ENCODE measurements around the gene HDAC7. TPM values are rescaled to one million over a fixed set of nuclear protein-coding genes. Genes with fewer than 3 reads are reported as not detected.

HDAC7 gene
- total and polyA plus RNA-seq, 8 donors: 22.8 to 313 (median 46.8) TPM

DNA sequence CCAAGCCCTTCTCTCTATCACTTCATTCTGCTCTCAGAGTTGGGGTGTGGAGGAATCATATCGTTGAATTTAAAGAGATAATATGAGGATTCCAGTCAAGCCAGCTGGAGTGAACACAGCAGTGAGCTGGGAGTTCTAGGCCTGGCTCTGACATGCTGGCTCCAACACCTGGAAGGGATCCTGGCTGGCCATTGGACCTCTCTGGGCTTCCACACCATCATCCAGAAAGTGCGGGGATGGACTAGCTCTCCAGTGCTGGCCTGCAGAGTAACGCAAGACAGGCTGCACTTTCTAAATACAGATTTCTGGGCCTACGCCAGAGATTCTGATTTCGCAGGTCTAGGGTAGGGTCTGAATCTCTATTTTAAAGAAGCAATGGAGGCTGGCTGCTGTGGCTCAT, 34.8 kb upstream of the HDAC7 start:
- WGBS, 5 donors: 93 to 97% (median 94%) methylated on average over 5 of the region's 5 CpGs
- intact Hi-C loops (cut with DNase I; ENCODE audit: low total_unique reads): no loop called here
- H3K27ac ChIP-seq: no peak overlapping the region
- peaks cover 0 to 5% (median 0%) of the 10 kb centered on the region in 4 donors for H3K4me1 ChIP-seq
- no peak for DNase-seq
- no peaks in the 10 kb centered on the region for H3K27me3 ChIP-seq
- no peak overlapping the region for H3K4me3 ChIP-seq
- no peak for TF ChIP-seq POLR2A (IDR thresholded peaks at IDR 0.05)
- TF ChIP-seq POLR2AphosphoS5 (IDR thresholded peaks at IDR 0.05): no peak
- TF ChIP-seq EP300 (IDR thresholded peaks at IDR 0.05): no peak
- TF ChIP-seq CTCF (IDR thresholded peaks at IDR 0.05): no peak
- no peaks in the 10 kb centered on the region for H3K9me3 ChIP-seq
- H3K36me3 ChIP-seq: peaks cover 0 to 51% (median 17%) of the 10 kb centered on the region in 4 donors

DNA sequence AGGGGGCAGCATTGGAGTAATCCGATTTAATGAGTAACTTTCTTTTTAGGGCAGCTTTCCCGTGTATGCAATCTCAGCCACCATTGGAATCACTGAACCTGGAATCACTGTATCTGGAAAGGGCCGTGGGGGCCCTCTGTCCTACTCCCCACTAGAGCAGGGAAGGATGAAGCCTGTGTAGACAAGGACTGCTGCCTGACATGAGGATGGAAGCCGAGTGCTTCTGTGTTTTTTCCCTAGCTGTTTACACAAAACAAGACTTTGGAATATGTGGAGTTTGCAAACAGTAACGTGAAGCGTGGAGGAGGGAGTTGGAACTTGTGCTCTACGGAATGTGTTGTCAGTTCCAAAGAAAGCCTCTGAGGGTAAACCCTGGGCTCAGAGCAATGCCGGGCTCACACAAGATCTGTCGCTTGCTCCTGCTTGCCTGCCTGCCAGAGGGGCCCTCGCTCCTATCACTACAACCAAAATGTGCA, 32.4 kb upstream of the HDAC7 start:
- Histone ChIP-seq H3K27ac (no peak overlapping the region), H3K9me3 (no peaks in the 10 kb centered on the region), H3K4me1 (peaks cover 0 to 5% (median 0%) of the 10 kb centered on the region in 4 donors), H3K27me3 (no peaks in the 10 kb centered on the region), H3K4me3 (no peak overlapping the region), H3K36me3 (peaks cover 0 to 49% (median 15%) of the 10 kb centered on the region in 4 donors)
- 66 to 72% (median 69%) methylated on average over 10 of the region's 10 CpGs for WGBS, 5 donors
- DNase-seq: peak in 1 of 2 donors; percentile 46
- TF ChIP-seq EP300 (IDR thresholded peaks at IDR 0.05) (no peak), POLR2AphosphoS5 (IDR thresholded peaks at IDR 0.05) (no peak), POLR2A (IDR thresholded peaks at IDR 0.05) (no peak), CTCF (IDR thresholded peaks at IDR 0.05) (no peak)
- intact Hi-C loops (cut with DNase I; ENCODE audit: low total_unique reads): no loop called here

- Histone ChIP-seq H3K27ac (no peak overlapping the region), H3K4me3 (no peak overlapping the region), H3K27me3 (no peaks in the 10 kb centered on the region), H3K9me3 (no peaks in the 10 kb centered on the region), H3K4me1 (peaks cover 0 to 5% (median 0%) of the 10 kb centered on the region in 4 donors), H3K36me3 (peaks cover 0 to 47% (median 13%) of the 10 kb centered on the region in 4 donors)
- intact Hi-C loops (cut with DNase I; ENCODE audit: low total_unique reads): no loop called here
- 72 to 100% (median 77%) methylated on average over 2 to 3 of the region's 3 CpGs for WGBS, 5 donors
- TF ChIP-seq EP300 (IDR thresholded peaks at IDR 0.05) (no peak), CTCF (IDR thresholded peaks at IDR 0.05) (no peak), POLR2AphosphoS5 (IDR thresholded peaks at IDR 0.05) (no peak), POLR2A (IDR thresholded peaks at IDR 0.05) (no peak)
- no peak for DNase-seq
These were observed 31.7 kb upstream of the HDAC7 start for GRCh38 chr12:47851303-47851952.

GRCh38 chr12:47850153-47851084, 30.7 kb upstream of the HDAC7 start:
- Histone ChIP-seq H3K36me3 (peaks cover 0 to 55% (median 17%) of the 10 kb centered on the region in 4 donors), H3K4me1 (peaks cover 0 to 5% (median 0%) of the 10 kb centered on the region in 4 donors), H3K27me3 (no peaks in the 10 kb centered on the region), H3K27ac (no peak overlapping the region), H3K9me3 (no peaks in the 10 kb centered on the region), H3K4me3 (no peak overlapping the region)
- no peak for TF ChIP-seq CTCF (IDR thresholded peaks at IDR 0.05)
- TF ChIP-seq POLR2AphosphoS5 (IDR thresholded peaks at IDR 0.05): no peak
- TF ChIP-seq EP300 (IDR thresholded peaks at IDR 0.05): no peak
- no peak for TF ChIP-seq POLR2A (IDR thresholded peaks at IDR 0.05)
- intact Hi-C loops (cut with DNase I; ENCODE audit: low total_unique reads): no loop called here
- 42 to 68% (median 51%) methylated on average over 12 of the region's 12 CpGs for WGBS, 5 donors
- no peak for DNase-seq
